ENCODE results near the gene GPR132. TPM values are rescaled to one million over a fixed set of nuclear protein-coding genes. Genes with fewer than 3 reads are reported as not detected.

GPR132 gene
- total and polyA plus RNA-seq, 10 of the 15 experiments (the other 5 are each of a cell fraction or from before 2014, with no cell fraction given) = 1.9 to 49.3 (median 20.4) TPM

- TF ChIP-seq, protein P1, sequence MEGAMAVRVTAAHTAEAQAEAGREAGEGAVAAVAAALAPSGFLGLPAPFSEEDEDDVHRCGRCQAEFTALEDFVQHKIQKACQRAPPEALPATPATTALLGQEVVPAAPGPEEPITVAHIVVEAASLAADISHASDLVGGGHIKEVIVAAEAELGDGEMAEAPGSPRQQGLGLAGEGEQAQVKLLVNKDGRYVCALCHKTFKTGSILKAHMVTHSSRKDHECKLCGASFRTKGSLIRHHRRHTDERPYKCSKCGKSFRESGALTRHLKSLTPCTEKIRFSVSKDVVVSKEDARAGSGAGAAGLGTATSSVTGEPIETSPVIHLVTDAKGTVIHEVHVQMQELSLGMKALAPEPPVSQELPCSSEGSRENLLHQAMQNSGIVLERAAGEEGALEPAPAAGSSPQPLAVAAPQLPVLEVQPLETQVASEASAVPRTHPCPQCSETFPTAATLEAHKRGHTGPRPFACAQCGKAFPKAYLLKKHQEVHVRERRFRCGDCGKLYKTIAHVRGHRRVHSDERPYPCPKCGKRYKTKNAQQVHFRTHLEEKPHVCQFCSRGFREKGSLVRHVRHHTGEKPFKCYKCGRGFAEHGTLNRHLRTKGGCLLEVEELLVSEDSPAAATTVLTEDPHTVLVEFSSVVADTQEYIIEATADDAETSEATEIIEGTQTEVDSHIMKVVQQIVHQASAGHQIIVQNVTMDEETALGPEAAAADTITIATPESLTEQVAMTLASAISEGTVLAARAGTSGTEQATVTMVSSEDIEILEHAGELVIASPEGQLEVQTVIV (IDR thresholded peaks at IDR 0.05; ENCODE audit: borderline replicate concordance, partially characterized antibody) = no peak
- no peak for TF ChIP-seq SMAD5 (IDR thresholded peaks at IDR 0.05; ENCODE audit: low read depth)
- no peak for TF ChIP-seq ZNF24 (IDR thresholded peaks at IDR 0.05)
- no peak for TF ChIP-seq HDGF (IDR thresholded peaks at IDR 0.05)
- TF ChIP-seq POLR2AphosphoS5 (IDR thresholded peaks at IDR 0.05; ENCODE audit: low read length) = peak; percentile 85
- TF ChIP-seq JUND (IDR thresholded peaks at IDR 0.05; ENCODE audit: low read depth, low read length) = no peak
- peak; percentile 74; the same call in 1 of the 2 replicates for TF ChIP-seq RB1 (IDR thresholded peaks at IDR 0.05; ENCODE audit: borderline replicate concordance)
- TF ChIP-seq, protein P2, sequence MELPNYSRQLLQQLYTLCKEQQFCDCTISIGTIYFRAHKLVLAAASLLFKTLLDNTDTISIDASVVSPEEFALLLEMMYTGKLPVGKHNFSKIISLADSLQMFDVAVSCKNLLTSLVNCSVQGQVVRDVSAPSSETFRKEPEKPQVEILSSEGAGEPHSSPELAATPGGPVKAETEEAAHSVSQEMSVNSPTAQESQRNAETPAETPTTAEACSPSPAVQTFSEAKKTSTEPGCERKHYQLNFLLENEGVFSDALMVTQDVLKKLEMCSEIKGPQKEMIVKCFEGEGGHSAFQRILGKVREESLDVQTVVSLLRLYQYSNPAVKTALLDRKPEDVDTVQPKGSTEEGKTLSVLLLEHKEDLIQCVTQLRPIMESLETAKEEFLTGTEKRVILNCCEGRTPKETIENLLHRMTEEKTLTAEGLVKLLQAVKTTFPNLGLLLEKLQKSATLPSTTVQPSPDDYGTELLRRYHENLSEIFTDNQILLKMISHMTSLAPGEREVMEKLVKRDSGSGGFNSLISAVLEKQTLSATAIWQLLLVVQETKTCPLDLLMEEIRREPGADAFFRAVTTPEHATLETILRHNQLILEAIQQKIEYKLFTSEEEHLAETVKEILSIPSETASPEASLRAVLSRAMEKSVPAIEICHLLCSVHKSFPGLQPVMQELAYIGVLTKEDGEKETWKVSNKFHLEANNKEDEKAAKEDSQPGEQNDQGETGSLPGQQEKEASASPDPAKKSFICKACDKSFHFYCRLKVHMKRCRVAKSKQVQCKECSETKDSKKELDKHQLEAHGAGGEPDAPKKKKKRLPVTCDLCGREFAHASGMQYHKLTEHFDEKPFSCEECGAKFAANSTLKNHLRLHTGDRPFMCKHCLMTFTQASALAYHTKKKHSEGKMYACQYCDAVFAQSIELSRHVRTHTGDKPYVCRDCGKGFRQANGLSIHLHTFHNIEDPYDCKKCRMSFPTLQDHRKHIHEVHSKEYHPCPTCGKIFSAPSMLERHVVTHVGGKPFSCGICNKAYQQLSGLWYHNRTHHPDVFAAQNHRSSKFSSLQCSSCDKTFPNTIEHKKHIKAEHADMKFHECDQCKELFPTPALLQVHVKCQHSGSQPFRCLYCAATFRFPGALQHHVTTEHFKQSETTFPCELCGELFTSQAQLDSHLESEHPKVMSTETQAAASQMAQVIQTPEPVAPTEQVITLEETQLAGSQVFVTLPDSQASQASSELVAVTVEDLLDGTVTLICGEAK (IDR thresholded peaks at IDR 0.05; ENCODE audit: borderline replicate concordance) = no peak
- TF ChIP-seq DPF2 (IDR thresholded peaks at IDR 0.05) = peak; percentile 77
- TF ChIP-seq IKZF2 (IDR thresholded peaks at IDR 0.05) = no peak
- no peak for TF ChIP-seq HDAC2 (IDR thresholded peaks at IDR 0.05)
- no peak for TF ChIP-seq CEBPZ (IDR thresholded peaks at IDR 0.05; ENCODE audit: low read depth, low read length)
- no peak for TF ChIP-seq SRF (IDR thresholded peaks at IDR 0.05; ENCODE audit: low read depth in 2 of 2, low read length in 2 of 2)
- TF ChIP-seq BCL11A (IDR thresholded peaks at IDR 0.05; ENCODE audit: low read depth, low read length) = no peak
- TF ChIP-seq NR2F1 (conservative IDR thresholded peaks at IDR 0.05) = peak; percentile 53; the same call in 1 of the 2 replicates
- TF ChIP-seq RUNX3 (IDR thresholded peaks at IDR 0.05; ENCODE audit: low read length) = peak; percentile 17
- TF ChIP-seq TCF7 (IDR thresholded peaks at IDR 0.05; ENCODE audit: borderline replicate concordance) = no peak; the same call in 1 of the 2 replicates
- no peak for TF ChIP-seq BRCA1 (IDR thresholded peaks at IDR 0.05; ENCODE audit: low read depth, low read length)
- TF ChIP-seq NBN (IDR thresholded peaks at IDR 0.05) = 0 out of 2 replicates have a peak, but pooled peaks have one; percentile 57
- TF ChIP-seq HCFC1 (IDR thresholded peaks at IDR 0.05; ENCODE audit: low read length) = no peak; the same call in 1 of the 2 replicates
- TF ChIP-seq SREBF1 (IDR thresholded peaks at IDR 0.05; ENCODE audit: low read length) = no peak
- TF ChIP-seq KDM1A (IDR thresholded peaks at IDR 0.05; ENCODE audit: borderline replicate concordance) = no peak
- no peak for TF ChIP-seq KAT2A (conservative IDR thresholded peaks at IDR 0.05; ENCODE audit: control insufficient read depth, low read depth, low read length)
- no peak for TF ChIP-seq TARDBP (IDR thresholded peaks at IDR 0.05; ENCODE audit: borderline replicate concordance)
Observed at GRCh38 chr14:105020815-105021655, 44.2 kb downstream of the GPR132 start, which contains the start of gene CDCA4 (continued).
